ENCODE measurements around the gene NDUFAF8.

Gene NDUFAF8

GRCh38 chr17:81200695-81201580 lies 38.2 kb upstream of the NDUFAF8 start:
- DNase-seq (ENCODE audit: low read depth in 2 of 2), result no peak

GRCh38 chr17:81202318-81202717 lies 36.8 kb upstream of the NDUFAF8 start:
- no peak for DNase-seq (ENCODE audit: low read depth in 2 of 2)

- no peak for DNase-seq (ENCODE audit: low read depth in 2 of 2)
Observed at GRCh38 chr17:81203136-81203535, 36.0 kb upstream of the NDUFAF8 start.

- no peak for DNase-seq (ENCODE audit: low read depth in 2 of 2)
Observed at GRCh38 chr17:81204578-81204977, 34.5 kb upstream of the NDUFAF8 start.

GRCh38 chr17:81206166-81206565 lies 33.0 kb upstream of the NDUFAF8 start:
- no peak for DNase-seq (ENCODE audit: low read depth in 2 of 2)

GRCh38 chr17:81206657-81207056 lies 32.5 kb upstream of the NDUFAF8 start:
- DNase-seq (ENCODE audit: low read depth in 2 of 2), result no peak

- DNase-seq (ENCODE audit: low read depth in 2 of 2), result no peak
Observed at GRCh38 chr17:81207610-81208581, 31.2 kb upstream of the NDUFAF8 start.

GRCh38 chr17:81208651-81209050 lies 30.5 kb upstream of the NDUFAF8 start:
- no peak for DNase-seq (ENCODE audit: low read depth in 2 of 2)

GRCh38 chr17:81209141-81209540 lies 30.0 kb upstream of the NDUFAF8 start:
- no peak for DNase-seq (ENCODE audit: low read depth in 2 of 2)

GRCh38 chr17:81210466-81210865 lies 28.7 kb upstream of the NDUFAF8 start:
- DNase-seq (ENCODE audit: low read depth in 2 of 2), result no peak

GRCh38 chr17:81210868-81211267 lies 28.2 kb upstream of the NDUFAF8 start:
- DNase-seq (ENCODE audit: low read depth in 2 of 2), result no peak

- DNase-seq (ENCODE audit: low read depth in 2 of 2), result no peak
Observed at GRCh38 chr17:81212365-81212764, 26.8 kb upstream of the NDUFAF8 start.

- no peak for DNase-seq (ENCODE audit: low read depth in 2 of 2)
Observed at GRCh38 chr17:81213978-81214377, 25.1 kb upstream of the NDUFAF8 start.

GRCh38 chr17:81217491-81217890 lies 21.6 kb upstream of the NDUFAF8 start:
- DNase-seq (ENCODE audit: low read depth in 2 of 2), result no peak

GRCh38 chr17:81218459-81218858 lies 20.7 kb upstream of the NDUFAF8 start:
- DNase-seq (ENCODE audit: low read depth in 2 of 2), result no peak

- no peak for DNase-seq (ENCODE audit: low read depth in 2 of 2)
Observed at GRCh38 chr17:81218991-81219390, 20.1 kb upstream of the NDUFAF8 start.

- no peak for DNase-seq (ENCODE audit: low read depth in 2 of 2)
Observed at GRCh38 chr17:81219476-81220180, 19.5 kb upstream of the NDUFAF8 start.

- no peak for DNase-seq (ENCODE audit: low read depth in 2 of 2)
Observed at GRCh38 chr17:81221371-81221841, 17.7 kb upstream of the NDUFAF8 start.

GRCh38 chr17:81221842-81222619 lies 17.1 kb upstream of the NDUFAF8 start:
- DNase-seq (ENCODE audit: low read depth in 2 of 2), result no peak

GRCh38 chr17:81222620-81222905 lies 16.6 kb upstream of the NDUFAF8 start:
- DNase-seq (ENCODE audit: low read depth in 2 of 2), result no peak
